SK-N-SH (cell line): ENCODE results near the gene HHIPL1. TPM values are rescaled to one million over a fixed set of nuclear protein-coding genes. Genes with fewer than 3 reads are reported as not detected.

ENCODE experiments used
- CTCF ChIA-PET: fragments of 300-600, 350-600 bp; formaldehyde crosslinking; extraction: SDS; loops from one replicate; lab custom pipeline; 2021; lab: Yijun Ruan, JAX
- POLR2A ChIA-PET: fragments of 350-600 bp; sonication (Branson Sonifier 250); formaldehyde crosslinking; extraction: SDS; loops from one replicate; lab custom pipeline; 2020; ENCODE audit warnings: antibody characterized with exemption, inconsistent platforms; lab: Yijun Ruan, JAX
- DNase-seq: peaks from one replicate; pipeline ENCODE4 v3.0.0; 2012
- H2AFZ ChIP-seq: fragments of 200-600 bp; sonication (generic); 2 replicates; pipeline ENCODE4 v1.8.1; 2016; ENCODE audit warnings: antibody characterized with exemption, mild to moderate bottlenecking, low read depth
- H3F3A ChIP-seq: fragments of 200-600 bp; sonication (generic); replicated peaks from 2 replicates; pipeline ENCODE3; 2016; ENCODE audit warnings: antibody characterized with exemption, mild to moderate bottlenecking; ENCODE audit not compliant: insufficient read depth
- H3K27ac ChIP-seq, 2 experiments: fragments of 200-500 bp in 1 of 2; fragments of 200-600 bp in 1 of 2; sonication (Bioruptor generic) in 1 of 2; sonication (generic), shearing (Covaris generic) in 1 of 2; 2 replicates each; pipeline versions ENCODE4 v1.5.1 to v1.6.1; 2014 to 2016; ENCODE audit warnings: low read depth in 2 of 2, inconsistent platforms in 1 of 2, low read length in 1 of 2, mild to moderate bottlenecking in 1 of 2, mixed read lengths in 1 of 2
- H3K27me3 ChIP-seq: fragments of 200-600 bp; sonication (generic), shearing (Covaris generic); 2 replicates; pipeline ENCODE4 v1.6.1; 2016; ENCODE audit warnings: mixed run types; ENCODE audit not compliant: insufficient read depth
- H3K36me3 ChIP-seq, 2 experiments: fragments of 200-500 bp in 1 of 2; fragments of 200-600 bp in 1 of 2; sonication (Bioruptor generic) in 1 of 2; sonication (generic) in 1 of 2; replicated peaks in 1 of 2; 2 replicates each; pipeline versions ENCODE3 to v1.5.1; 2014 to 2016; ENCODE audit warnings: low read length in 1 of 2, mild to moderate bottlenecking in 1 of 2; ENCODE audit not compliant: insufficient read depth in 2 of 2, control insufficient read depth in 1 of 2
- H3K4me1 ChIP-seq, 2 experiments: fragments of 200-500 bp in 1 of 2; fragments of 200-600 bp in 1 of 2; sonication (Bioruptor generic) in 1 of 2; sonication (generic), shearing (Covaris generic) in 1 of 2; 2 replicates each; pipeline versions ENCODE4 v1.5.1 to v1.6.1; 2014 to 2016; ENCODE audit warnings: low read depth in 1 of 2, low read length in 1 of 2, mixed run types in 1 of 2; ENCODE audit not compliant: insufficient read depth in 2 of 2, control insufficient read depth in 1 of 2
- H3K4me2 ChIP-seq: fragments of 200-600 bp; sonication (generic), shearing (Covaris generic); 2 replicates; pipeline ENCODE4 v1.6.1; 2017; ENCODE audit warnings: mixed run types
- H3K4me3 ChIP-seq, 2 experiments: fragments of 200-500 bp in 1 of 2; fragments of 200-600 bp in 1 of 2; sonication (Bioruptor generic) in 1 of 2; sonication (generic), shearing (Covaris generic) in 1 of 2; 2 replicates each; pipeline versions ENCODE4 v1.5.1 to v1.8.1; 2014 to 2016; ENCODE audit warnings: low read depth in 2 of 2, inconsistent platforms in 1 of 2, low read length in 1 of 2, mild to moderate bottlenecking in 1 of 2, mixed read lengths in 1 of 2, moderate library complexity in 1 of 2
- H3K79me2 ChIP-seq: fragments of 200-600 bp; sonication (generic); 2 replicates; pipeline ENCODE4 v1.8.1; 2017; ENCODE audit warnings: mild to moderate bottlenecking; ENCODE audit not compliant: insufficient read depth
- H3K9ac ChIP-seq: fragments of 200-600 bp; sonication (generic); 2 replicates; pipeline ENCODE4 v1.6.1; 2017; ENCODE audit warnings: mixed run types
- H3K9me2 ChIP-seq: fragments of 200-600 bp; sonication (generic); 2 replicates; pipeline ENCODE4 v1.6.1; 2017; ENCODE audit warnings: mixed run types
- H3K9me3 ChIP-seq: fragments of 200-600 bp; sonication (generic); 2 replicates; pipeline ENCODE4 v1.6.1; 2017; ENCODE audit warnings: mixed run types, mild to moderate bottlenecking, moderate library complexity
- H4K20me1 ChIP-seq: fragments of 200-600 bp; sonication (generic); 2 replicates; pipeline ENCODE4 v1.6.1; 2017; ENCODE audit warnings: mild to moderate bottlenecking, mixed run types; ENCODE audit not compliant: insufficient read depth
- CHD2 ChIP-seq: fragments of 150-350 bp; IDR thresholded peaks from 2 replicates; pipeline ENCODE4 v1.6.1; 2018; ENCODE audit warnings: low read length; ENCODE audit not compliant: partially characterized antibody
- ELF1 ChIP-seq: IDR thresholded peaks from 2 replicates; pipeline ENCODE4 v1.4.0; 2012
- EP300 ChIP-seq, 2 experiments: IDR thresholded peaks; 2 replicates each; pipeline versions ENCODE4 v1.4.0 to v1.6.1; 2012; ENCODE audit warnings: borderline replicate concordance in 1 of 2, low read depth in 1 of 2, low read length in 1 of 2
- EZH2phosphoT487 ChIP-seq: fragments of 200-600 bp; sonication (generic); IDR thresholded peaks from 2 replicates; pipeline ENCODE4 v1.6.1; 2017; ENCODE audit warnings: low read depth, mixed run types, mild to moderate bottlenecking, antibody characterized with exemption, moderate library complexity, borderline replicate concordance
- FOXM1 ChIP-seq: IDR thresholded peaks from 2 replicates; pipeline ENCODE4 v1.4.0; 2012; ENCODE audit warnings: low read depth, mild to moderate bottlenecking
- GABPA ChIP-seq: IDR thresholded peaks from 2 replicates; pipeline ENCODE4 v1.4.0; 2012; ENCODE audit warnings: low read depth, mild to moderate bottlenecking
- GATA2 ChIP-seq: sonication (generic); formaldehyde crosslinking; IDR thresholded peaks from 2 replicates; pipeline ENCODE4 v1.5.0; 2020; ENCODE audit warnings: mild to moderate bottlenecking, missing genetic modification reagents
- JUND ChIP-seq: IDR thresholded peaks from 2 replicates; pipeline ENCODE4 v1.4.0; 2012
- MAX ChIP-seq: IDR thresholded peaks from 2 replicates; pipeline ENCODE4 v1.4.0; 2012; ENCODE audit warnings: low read depth
- MXI1 ChIP-seq: IDR thresholded peaks from 2 replicates; pipeline ENCODE4 v1.6.1; 2012; ENCODE audit warnings: mild to moderate bottlenecking, low read depth, low read length, improper control_type of control experiment
- NFIC ChIP-seq: IDR thresholded peaks from 2 replicates; pipeline ENCODE4 v1.4.0; 2012; ENCODE audit warnings: borderline replicate concordance
- NRF1 ChIP-seq: IDR thresholded peaks from 2 replicates; pipeline ENCODE4 v1.6.1; 2012; ENCODE audit warnings: low read depth, mild to moderate bottlenecking, low read length
- POLR2AphosphoS5 ChIP-seq: IDR thresholded peaks from 2 replicates; pipeline ENCODE4 v1.6.1; 2012; ENCODE audit warnings: low read depth, low read length
- RAD21 ChIP-seq: IDR thresholded peaks from 2 replicates; pipeline ENCODE4 v1.6.1; 2012; ENCODE audit warnings: mild to moderate bottlenecking, low read length
- RCOR1 ChIP-seq: fragments of 150-350 bp; IDR thresholded peaks from 2 replicates; pipeline ENCODE4 v1.6.1; 2017; ENCODE audit warnings: antibody characterized with exemption, low read length
- RFX5 ChIP-seq: IDR thresholded peaks from 2 replicates; pipeline ENCODE4 v1.6.1; 2012; ENCODE audit warnings: mild to moderate bottlenecking, improper control_type of control experiment, low read length
- SIN3A ChIP-seq: IDR thresholded peaks from 2 replicates; pipeline ENCODE4 v1.6.1; 2012; ENCODE audit warnings: low read depth, mild to moderate bottlenecking, low read length, moderate library complexity, borderline replicate concordance
- SMC3 ChIP-seq: IDR thresholded peaks from 2 replicates; pipeline ENCODE4 v1.6.1; 2012; ENCODE audit warnings: low read depth, low read length, improper control_type of control experiment
- TAF1 ChIP-seq: IDR thresholded peaks from 2 replicates; pipeline ENCODE4 v1.6.1; 2012; ENCODE audit warnings: low read depth, mild to moderate bottlenecking, low read length, moderate library complexity, borderline replicate concordance
- TCF12 ChIP-seq: IDR thresholded peaks from 2 replicates; pipeline ENCODE4 v1.4.0; 2012
- TEAD4 ChIP-seq: IDR thresholded peaks from 2 replicates; pipeline ENCODE4 v1.4.0; 2012; ENCODE audit warnings: mild to moderate bottlenecking, borderline replicate concordance; ENCODE audit not compliant: insufficient read depth
- YY1 ChIP-seq: IDR thresholded peaks from 2 replicates; pipeline ENCODE4 v1.4.0; 2012; ENCODE audit warnings: low read depth, mild to moderate bottlenecking
- WGBS: methylation state at CpG from one replicate; pipeline ENCODE4 v1.1.6; 2017; ENCODE audit warnings: low lambda C conversion rate; 5-methylcytosine and 5-hydroxymethylcytosine counted together
- polyA plus RNA-seq, 3 experiments: library from polyadenylated mRNA; depleted of rRNA; stranded (reverse); fragments of >200 nt; gene quantifications; 2 replicates each; pipeline ENCODE4 v1.2.3, GENCODE V29; 2012
- TF ChIP-seq, protein P1 (sequence below): IDR thresholded peaks from 2 replicates; pipeline ENCODE4 v1.4.0; 2012; ENCODE audit warnings: low read depth, borderline replicate concordance
- TF ChIP-seq, protein P2 (sequence below): IDR thresholded peaks from 2 replicates; pipeline ENCODE4; 2012
- TF ChIP-seq, protein P3 (sequence below): fragments of 150-350 bp; IDR thresholded peaks from 2 replicates; pipeline ENCODE4 v1.6.1; 2017; ENCODE audit warnings: antibody characterized with exemption, low read length, low read depth, borderline replicate concordance

Gene HHIPL1
- polyA plus RNA-seq, 1 of the 3 experiments (the other 2 are of a cell fraction), result 0.02 TPM

DNA sequence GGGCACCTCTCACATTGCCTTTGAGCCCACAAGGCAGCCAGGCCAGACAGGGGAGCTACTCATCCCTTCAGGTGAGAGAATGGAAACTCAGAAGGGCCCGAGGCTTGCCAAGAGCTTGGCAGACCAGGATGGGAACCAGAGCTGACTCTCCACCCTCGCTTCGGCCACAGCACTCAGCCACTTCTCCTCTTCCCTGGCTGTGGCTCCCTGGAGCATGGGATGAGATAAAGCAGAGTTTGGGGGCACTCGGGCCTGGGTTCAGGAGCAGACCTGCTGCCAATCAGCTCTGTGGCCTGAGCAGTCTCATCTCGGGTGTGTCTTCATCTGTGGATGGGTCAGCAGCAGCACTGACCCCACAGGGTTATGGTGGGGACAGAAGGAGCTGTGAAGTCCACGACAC lies 20.9 kb upstream of the HHIPL1 start:
- CTCF ChIA-PET, result interaction anchor here (1.3 to 1.7 kb wide), 4 partner anchors 9 to 106 kb away, joined by 4 to 5 read pairs (median 4); no protein-coding TSS in a partner anchor
- H3K27ac ChIP-seq, result peak overlapping the region in 1 of 2 experiments; percentile 77; a peak in 2 of 4 replicates
- WGBS, result 94% methylated on average over 3 of the region's 6 CpGs

GRCh38 chr14:99624971-99625370 lies 20.0 kb upstream of the HHIPL1 start:
- no peaks in the 10 kb centered on the region for H3K79me2 ChIP-seq
- H3K9me2 ChIP-seq, result no peaks in the 10 kb centered on the region
- H3K4me3 ChIP-seq, result no peak overlapping the region
- ChIA-PET CTCF (interaction anchor here (1.3 to 4.2 kb wide), 3 partner anchors 49 to 107 kb away, joined by 4 to 28 read pairs (median 4); no protein-coding TSS in a partner anchor), POLR2A (no interaction called here)
- no peak overlapping the region for H3K9ac ChIP-seq
- peaks cover 29 to 38% of the 10 kb centered on the region in 2 experiments; a peak in 2 of 4 replicates for H3K4me1 ChIP-seq
- no peak overlapping the region for H3K4me2 ChIP-seq
- DNase-seq, result no peak
- 95% methylated on average over 7 of the region's 13 CpGs for WGBS
- H2AFZ ChIP-seq, result no peak overlapping the region
- TF ChIP-seq POLR2AphosphoS5 (no peak), SIN3A (no peak), EP300 (IDR thresholded peaks at IDR 0.05; ENCODE audit: borderline replicate concordance in 1 of 2, low read depth in 1 of 2, low read length in 1 of 2) (no peak), RAD21 (no peak), RCOR1 (no peak), MXI1 (no peak), EZH2phosphoT487 (no peak), YY1 (no peak), JUND (no peak), FOXM1 (no peak)
- TF ChIP-seq, protein P1, sequence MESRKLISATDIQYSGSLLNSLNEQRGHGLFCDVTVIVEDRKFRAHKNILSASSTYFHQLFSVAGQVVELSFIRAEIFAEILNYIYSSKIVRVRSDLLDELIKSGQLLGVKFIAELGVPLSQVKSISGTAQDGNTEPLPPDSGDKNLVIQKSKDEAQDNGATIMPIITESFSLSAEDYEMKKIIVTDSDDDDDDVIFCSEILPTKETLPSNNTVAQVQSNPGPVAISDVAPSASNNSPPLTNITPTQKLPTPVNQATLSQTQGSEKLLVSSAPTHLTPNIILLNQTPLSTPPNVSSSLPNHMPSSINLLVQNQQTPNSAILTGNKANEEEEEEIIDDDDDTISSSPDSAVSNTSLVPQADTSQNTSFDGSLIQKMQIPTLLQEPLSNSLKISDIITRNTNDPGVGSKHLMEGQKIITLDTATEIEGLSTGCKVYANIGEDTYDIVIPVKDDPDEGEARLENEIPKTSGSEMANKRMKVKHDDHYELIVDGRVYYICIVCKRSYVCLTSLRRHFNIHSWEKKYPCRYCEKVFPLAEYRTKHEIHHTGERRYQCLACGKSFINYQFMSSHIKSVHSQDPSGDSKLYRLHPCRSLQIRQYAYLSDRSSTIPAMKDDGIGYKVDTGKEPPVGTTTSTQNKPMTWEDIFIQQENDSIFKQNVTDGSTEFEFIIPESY, result no peak
- no peaks in the 10 kb centered on the region for H3K9me3 ChIP-seq
- no peaks in the 10 kb centered on the region for H3K27me3 ChIP-seq
- no peak overlapping the region for H3K27ac ChIP-seq
- H3K36me3 ChIP-seq, result no peaks in the 10 kb centered on the region
- peaks cover 26% of the 10 kb centered on the region for H3F3A ChIP-seq
- H4K20me1 ChIP-seq, result no peaks in the 10 kb centered on the region

More for the DNA sequence above, 20.9 kb upstream of the HHIPL1 start:
- H3K4me1 ChIP-seq, result peaks cover 36 to 42% of the 10 kb centered on the region in 2 experiments; a peak in 2 of 4 replicates
- H3K79me2 ChIP-seq, result no peaks in the 10 kb centered on the region
- no peaks in the 10 kb centered on the region for H3K27me3 ChIP-seq
- peaks cover 30% of the 10 kb centered on the region for H3F3A ChIP-seq
- H3K36me3 ChIP-seq, result no peaks in the 10 kb centered on the region
- H2AFZ ChIP-seq, result no peak overlapping the region
- H3K4me2 ChIP-seq, result 0 out of 2 replicates have a peak overlapping the region, but pooled peaks have one; percentile 53
- no peaks in the 10 kb centered on the region for H4K20me1 ChIP-seq
- POLR2A ChIA-PET, result no interaction called here
- TF ChIP-seq MXI1, result no peak
- TF ChIP-seq RCOR1, result no peak
- no peak for TF ChIP-seq SMC3
- TF ChIP-seq ELF1, result no peak
- TF ChIP-seq GATA2 (CRISPR knock-in tag), result no peak
- no peak for TF ChIP-seq FOXM1
- TF ChIP-seq TAF1, result no peak
- no peak for TF ChIP-seq NRF1
- TF ChIP-seq MAX, result no peak
- TF ChIP-seq RFX5, result no peak
- TF ChIP-seq TCF12, result no peak
- TF ChIP-seq NFIC, result no peak
- TF ChIP-seq GABPA, result no peak
- no peak for TF ChIP-seq POLR2AphosphoS5
- no peak for TF ChIP-seq TEAD4
- TF ChIP-seq EP300 (IDR thresholded peaks at IDR 0.05; ENCODE audit: borderline replicate concordance in 1 of 2, low read depth in 1 of 2, low read length in 1 of 2), result no peak
- no peak for TF ChIP-seq CHD2
- TF ChIP-seq, protein P2, sequence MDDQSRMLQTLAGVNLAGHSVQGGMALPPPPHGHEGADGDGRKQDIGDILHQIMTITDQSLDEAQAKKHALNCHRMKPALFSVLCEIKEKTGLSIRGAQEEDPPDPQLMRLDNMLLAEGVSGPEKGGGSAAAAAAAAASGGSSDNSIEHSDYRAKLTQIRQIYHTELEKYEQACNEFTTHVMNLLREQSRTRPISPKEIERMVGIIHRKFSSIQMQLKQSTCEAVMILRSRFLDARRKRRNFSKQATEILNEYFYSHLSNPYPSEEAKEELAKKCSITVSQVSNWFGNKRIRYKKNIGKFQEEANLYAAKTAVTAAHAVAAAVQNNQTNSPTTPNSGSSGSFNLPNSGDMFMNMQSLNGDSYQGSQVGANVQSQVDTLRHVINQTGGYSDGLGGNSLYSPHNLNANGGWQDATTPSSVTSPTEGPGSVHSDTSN, result no peak
- TF ChIP-seq, protein P3, sequence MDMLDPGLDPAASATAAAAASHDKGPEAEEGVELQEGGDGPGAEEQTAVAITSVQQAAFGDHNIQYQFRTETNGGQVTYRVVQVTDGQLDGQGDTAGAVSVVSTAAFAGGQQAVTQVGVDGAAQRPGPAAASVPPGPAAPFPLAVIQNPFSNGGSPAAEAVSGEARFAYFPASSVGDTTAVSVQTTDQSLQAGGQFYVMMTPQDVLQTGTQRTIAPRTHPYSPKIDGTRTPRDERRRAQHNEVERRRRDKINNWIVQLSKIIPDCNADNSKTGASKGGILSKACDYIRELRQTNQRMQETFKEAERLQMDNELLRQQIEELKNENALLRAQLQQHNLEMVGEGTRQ, result no peak
- H3K9me2 ChIP-seq, result no peaks in the 10 kb centered on the region
- DNase-seq, result no peak
- H3K9ac ChIP-seq, result no peak overlapping the region
- no peak overlapping the region for H3K4me3 ChIP-seq
- no peaks in the 10 kb centered on the region for H3K9me3 ChIP-seq
